ENCODE data around the gene MASTL.
"Not testable (repeated sequence)": the region's sequence is repeated elsewhere in the genome, so short reads cannot be mapped to it uniquely, and the experiment has no call there.

The MASTL gene

GRCh38 chr10:27155066-27155754, at the start of gene MASTL:
Gene MASTL, plus strand, starts transcription at chr10:27155352. Its CDS starts 75 bp downstream, at chr10:27155427.
- peak; percentile 44 to 94 (median 84) for DNase-seq

- no peak for DNase-seq
These were observed 47.0 kb upstream of the MASTL start for GRCh38 chr10:27108165-27108564.

GRCh38 chr10:27134371-27134770, 20.8 kb upstream of the MASTL start:
- no peak for DNase-seq

GRCh38 chr10:27138277-27138676, 16.9 kb upstream of the MASTL start:
- DNase-seq: no peak

GRCh38 chr10:27143686-27144085, 11.5 kb upstream of the MASTL start:
- no peak for DNase-seq

GRCh38 chr10:27145937-27146336, 9.2 kb upstream of the MASTL start:
- no peak for DNase-seq

GRCh38 chr10:27147701-27148100, 7.5 kb upstream of the MASTL start:
- no peak for DNase-seq

- no peak for DNase-seq
These were observed 4.9 kb upstream of the MASTL start for GRCh38 chr10:27150261-27150660.

- DNase-seq: no peak
These were observed 2.5 kb upstream of the MASTL start for GRCh38 chr10:27152687-27153086.

- DNase-seq: no peak
These were observed 1.8 kb upstream of the MASTL start for GRCh38 chr10:27153329-27153728.

GRCh38 chr10:27153845-27154193, 1.3 kb upstream of the MASTL start:
- peak in 13 of 58 donors; percentile 8 to 80 (median 48) for DNase-seq

GRCh38 chr10:27156566-27156965, 1.4 kb downstream of the MASTL start:
- DNase-seq: not testable (repeated sequence)

- no peak for DNase-seq
These were observed 2.0 kb downstream of the MASTL start for GRCh38 chr10:27157150-27157549.

GRCh38 chr10:27158421-27158820, 3.3 kb downstream of the MASTL start:
- DNase-seq: no peak

- DNase-seq: no peak
These were observed 14.7 kb downstream of the MASTL start for GRCh38 chr10:27169849-27170248.

GRCh38 chr10:27188259-27188658, 33.1 kb downstream of the MASTL start:
- DNase-seq: no peak

GRCh38 chr10:27188897-27189296, 33.7 kb downstream of the MASTL start:
- no peak for DNase-seq

- DNase-seq: no peak
These were observed 35.4 kb downstream of the MASTL start for GRCh38 chr10:27190508-27190907.

GRCh38 chr10:27192284-27192683, 37.1 kb downstream of the MASTL start:
- peak in 11 of 58 donors; percentile 0 to 40 (median 8) for DNase-seq

- DNase-seq: peak in 2 of 58 donors; percentile 4 to 18
These were observed 42.9 kb downstream of the MASTL start for GRCh38 chr10:27197980-27198620.

- DNase-seq: no peak
These were observed 48.7 kb downstream of the MASTL start for GRCh38 chr10:27203806-27204205.

GRCh38 chr10:27207350-27207749, 52.2 kb downstream of the MASTL start:
- no peak for DNase-seq

- DNase-seq: no peak
These were observed 68.8 kb downstream of the MASTL start for GRCh38 chr10:27223964-27224363.
